ENCODE measurements around the gene STK16.

STK16 gene

GRCh38 chr2:219289537-219290361, 44.5 kb downstream of the STK16 start:
- DNase-seq, result no peak

- DNase-seq, result no peak
These were observed 45.3 kb downstream of the STK16 start for GRCh38 chr2:219290381-219291171.

GRCh38 chr2:219291394-219291793, 46.1 kb downstream of the STK16 start:
- DNase-seq, result no peak

- DNase-seq, result no peak
These were observed 46.7 kb downstream of the STK16 start for GRCh38 chr2:219291910-219292490.

GRCh38 chr2:219292616-219293015, 47.3 kb downstream of the STK16 start:
- DNase-seq, result no peak

GRCh38 chr2:219293736-219294231, 48.5 kb downstream of the STK16 start:
- DNase-seq, result no peak

GRCh38 chr2:219294356-219295351, 49.4 kb downstream of the STK16 start:
- DNase-seq, result peak; percentile 85

- DNase-seq, result no peak
These were observed 50.9 kb downstream of the STK16 start for GRCh38 chr2:219296142-219296541.

- no peak for DNase-seq
These were observed 51.5 kb downstream of the STK16 start for GRCh38 chr2:219296631-219297391.

- DNase-seq, result no peak
These were observed 52.6 kb downstream of the STK16 start for GRCh38 chr2:219297766-219298456.

GRCh38 chr2:219298759-219299371, 53.6 kb downstream of the STK16 start:
- DNase-seq, result peak; percentile 75

- DNase-seq, result no peak
These were observed 54.1 kb downstream of the STK16 start for GRCh38 chr2:219299372-219299760.

Data from activated CD4-positive, alpha-beta T cell treated with anti-CD3 and anti-CD28 coated beads for 1 hour (primary cell).